ENCODE results near the gene JARID2. TPM values are rescaled to one million over a fixed set of nuclear protein-coding genes. Genes with fewer than 3 reads are reported as not detected.

JARID2 gene
- total RNA-seq, 2 donors from 2014 or later = 8.3 to 12.8 TPM

- Histone ChIP-seq H3K27ac (no peak overlapping the region), H3K9me3 (no peaks in the 10 kb centered on the region), H3K4me3 (no peak overlapping the region), H3K36me3 (peaks cover 40% of the 10 kb centered on the region), H3K27me3 (replicated peaks; ENCODE audit: insufficient read depth) (no peaks in the 10 kb centered on the region), H3K4me1 (ENCODE audit: control insufficient read depth in 1 of 2, low read depth in 2 of 2) (peaks cover 2 to 4% of the 10 kb centered on the region in 2 donors)
- no peak for TF ChIP-seq CTCF (IDR thresholded peaks at IDR 0.05)
- DNase-seq (ENCODE audit: low spot score) (no peak), ATAC-seq (ENCODE audit: insufficient number of reproducible peaks, low FRiP score, low read depth) (no peak)
These were observed 271.2 kb downstream of the JARID2 start for GRCh38 chr6:15516923-15517560.

GRCh38 chr6:15517600-15517999, 271.7 kb downstream of the JARID2 start:
- DNase-seq (ENCODE audit: low spot score) = no peak
- peaks cover 46% of the 10 kb centered on the region for H3K36me3 ChIP-seq

GRCh38 chr6:15518057-15518456, 272.2 kb downstream of the JARID2 start:
- Histone ChIP-seq H3K9me3 (no peaks in the 10 kb centered on the region), H3K4me3 (no peak overlapping the region), H3K27me3 (replicated peaks; ENCODE audit: insufficient read depth) (no peaks in the 10 kb centered on the region), H3K27ac (no peak overlapping the region), H3K36me3 (peaks cover 47% of the 10 kb centered on the region), H3K4me1 (ENCODE audit: control insufficient read depth in 1 of 2, low read depth in 2 of 2) (peaks cover 5 to 7% of the 10 kb centered on the region in 2 donors)
- DNase-seq (ENCODE audit: low spot score) (no peak), ATAC-seq (ENCODE audit: insufficient number of reproducible peaks, low FRiP score, low read depth) (no peak)
- TF ChIP-seq CTCF (IDR thresholded peaks at IDR 0.05) = no peak

More at GRCh38 chr6:15517600-15517999, 271.7 kb downstream of the JARID2 start:
- no peak overlapping the region for H3K4me3 ChIP-seq
- peaks cover 5 to 7% of the 10 kb centered on the region in 2 donors for H3K4me1 ChIP-seq (ENCODE audit: control insufficient read depth in 1 of 2, low read depth in 2 of 2)
- H3K9me3 ChIP-seq = no peaks in the 10 kb centered on the region
- no peak for TF ChIP-seq CTCF (IDR thresholded peaks at IDR 0.05)
- no peak for ATAC-seq (ENCODE audit: insufficient number of reproducible peaks, low FRiP score, low read depth)
- no peaks in the 10 kb centered on the region for H3K27me3 ChIP-seq (replicated peaks; ENCODE audit: insufficient read depth)
- H3K27ac ChIP-seq = no peak overlapping the region

- no peak for TF ChIP-seq CTCF (IDR thresholded peaks at IDR 0.05)
- no peaks in the 10 kb centered on the region for H3K9me3 ChIP-seq
- H3K27me3 ChIP-seq (replicated peaks; ENCODE audit: insufficient read depth) = no peaks in the 10 kb centered on the region
- ATAC-seq (ENCODE audit: insufficient number of reproducible peaks, low FRiP score, low read depth) (no peak), DNase-seq (ENCODE audit: low spot score) (no peak)
- peaks cover 5 to 7% of the 10 kb centered on the region in 2 donors for H3K4me1 ChIP-seq (ENCODE audit: control insufficient read depth in 1 of 2, low read depth in 2 of 2)
- H3K27ac ChIP-seq = no peak overlapping the region
- H3K36me3 ChIP-seq = peaks cover 49% of the 10 kb centered on the region
- H3K4me3 ChIP-seq = no peak overlapping the region
These were observed 273.0 kb downstream of the JARID2 start for GRCh38 chr6:15518878-15519277.

GRCh38 chr6:15519681-15520080, 273.8 kb downstream of the JARID2 start:
- ATAC-seq (ENCODE audit: insufficient number of reproducible peaks, low FRiP score, low read depth) = no peak
- TF ChIP-seq CTCF (IDR thresholded peaks at IDR 0.05) = no peak
- no peak overlapping the region for H3K27ac ChIP-seq
- no peaks in the 10 kb centered on the region for H3K27me3 ChIP-seq (replicated peaks; ENCODE audit: insufficient read depth)
- peaks cover 5 to 7% of the 10 kb centered on the region in 2 donors for H3K4me1 ChIP-seq (ENCODE audit: control insufficient read depth in 1 of 2, low read depth in 2 of 2)
- H3K4me3 ChIP-seq = no peak overlapping the region
- peaks cover 50% of the 10 kb centered on the region for H3K36me3 ChIP-seq
- no peaks in the 10 kb centered on the region for H3K9me3 ChIP-seq
- no peak for DNase-seq (ENCODE audit: low spot score)

All from thoracic aorta (tissue), 2 donors.